Omental fat pad (tissue), 4 donors: ENCODE results near the gene TBCB. TPM values are rescaled to one million over a fixed set of nuclear protein-coding genes. Genes with fewer than 3 reads are reported as not detected.

Experiments
- ATAC-seq: fragments of 150-250 bp; one replicate; pipeline ENCODE4 v1.9.1; 2016; ENCODE audit warnings: mild to moderate bottlenecking, moderate library complexity; ENCODE audit not compliant: low FRiP score
- DNase-seq: peaks from one replicate; pipeline ENCODE4 v3.0.0-alpha.2; 2019; ENCODE audit warnings: low spot score
- total RNA-seq, 4 donors: library from RNA; depleted of rRNA; stranded (reverse); fragments of >200 nt; gene quantifications; one replicate each; pipeline ENCODE4 v1.1.0, GENCODE V29; 2016
- TF ChIP-seq, protein P1 (sequence below), 3 donors: fragments of 450-650 bp; IDR thresholded peaks; one replicate each; pipeline ENCODE4 v1.5.1; 2016 to 2017; ENCODE audit warnings: antibody characterized with exemption in 3 of 3, mild to moderate bottlenecking in 3 of 3, moderate library complexity in 2 of 3

TBCB gene
- total RNA-seq, 4 donors from 2014 or later, result 86.9 to 126 (median 106) TPM

GRCh38 chr19:36081385-36081784 lies 33.9 kb upstream of the TBCB start:
- no peak for DNase-seq
- no peak for ATAC-seq
- TF ChIP-seq, protein P1, sequence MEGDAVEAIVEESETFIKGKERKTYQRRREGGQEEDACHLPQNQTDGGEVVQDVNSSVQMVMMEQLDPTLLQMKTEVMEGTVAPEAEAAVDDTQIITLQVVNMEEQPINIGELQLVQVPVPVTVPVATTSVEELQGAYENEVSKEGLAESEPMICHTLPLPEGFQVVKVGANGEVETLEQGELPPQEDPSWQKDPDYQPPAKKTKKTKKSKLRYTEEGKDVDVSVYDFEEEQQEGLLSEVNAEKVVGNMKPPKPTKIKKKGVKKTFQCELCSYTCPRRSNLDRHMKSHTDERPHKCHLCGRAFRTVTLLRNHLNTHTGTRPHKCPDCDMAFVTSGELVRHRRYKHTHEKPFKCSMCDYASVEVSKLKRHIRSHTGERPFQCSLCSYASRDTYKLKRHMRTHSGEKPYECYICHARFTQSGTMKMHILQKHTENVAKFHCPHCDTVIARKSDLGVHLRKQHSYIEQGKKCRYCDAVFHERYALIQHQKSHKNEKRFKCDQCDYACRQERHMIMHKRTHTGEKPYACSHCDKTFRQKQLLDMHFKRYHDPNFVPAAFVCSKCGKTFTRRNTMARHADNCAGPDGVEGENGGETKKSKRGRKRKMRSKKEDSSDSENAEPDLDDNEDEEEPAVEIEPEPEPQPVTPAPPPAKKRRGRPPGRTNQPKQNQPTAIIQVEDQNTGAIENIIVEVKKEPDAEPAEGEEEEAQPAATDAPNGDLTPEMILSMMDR (IDR thresholded peaks at IDR 0.05), result no peak

DNA sequence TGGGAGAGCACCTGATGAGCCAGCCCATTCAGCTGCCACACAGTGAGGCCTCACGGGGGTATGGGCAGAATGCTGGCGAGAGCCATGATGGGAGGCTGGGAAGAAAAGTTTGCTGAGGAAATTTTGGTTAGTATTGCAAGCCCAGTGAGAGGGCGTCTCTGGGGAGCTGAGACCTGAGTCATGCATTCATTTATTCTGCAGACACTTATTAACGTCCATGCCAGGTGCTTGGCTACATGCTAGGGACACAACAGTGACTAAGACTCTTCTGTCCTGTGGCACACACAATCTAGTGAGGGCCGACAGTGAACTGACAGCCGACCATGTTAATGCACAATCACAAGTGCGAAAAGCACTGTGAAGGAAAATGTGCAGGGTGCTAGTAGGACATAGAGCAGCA lies 33.4 kb upstream of the TBCB start:
- DNase-seq, result no peak
- TF ChIP-seq, protein P1 (IDR thresholded peaks at IDR 0.05), result no peak
- ATAC-seq, result no peak

- DNase-seq, result no peak
- no peak for ATAC-seq
- TF ChIP-seq, protein P1 (IDR thresholded peaks at IDR 0.05), result no peak
These were observed 32.4 kb upstream of the TBCB start for GRCh38 chr19:36082916-36083315.

GRCh38 chr19:36084231-36085009 lies 30.8 kb upstream of the TBCB start:
- TF ChIP-seq, protein P1 (IDR thresholded peaks at IDR 0.05), result no peak
- no peak for ATAC-seq
- DNase-seq, result no peak

DNA sequence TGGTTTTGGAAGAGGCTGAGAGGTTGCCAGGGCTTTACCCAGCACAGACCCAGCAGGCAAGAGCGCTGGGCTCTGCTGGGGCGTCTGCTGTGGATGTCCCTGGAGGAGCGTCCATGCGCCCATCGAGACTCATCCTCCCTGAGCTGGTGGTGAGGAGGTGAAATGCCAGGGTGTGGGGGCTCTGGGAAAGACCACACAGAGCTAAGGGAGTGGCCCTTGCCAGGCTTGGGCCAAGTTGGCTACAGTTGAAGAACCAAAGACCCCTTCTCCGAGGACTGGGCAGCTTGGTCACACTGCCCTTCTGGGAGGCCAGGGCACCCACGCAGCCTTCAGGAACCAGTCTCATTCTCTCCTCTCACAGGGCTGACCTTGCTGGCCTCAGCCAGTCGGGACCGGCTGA lies 28.9 kb upstream of the TBCB start:
- DNase-seq, result no peak
- TF ChIP-seq, protein P1 (IDR thresholded peaks at IDR 0.05), result no peak
- no peak for ATAC-seq

- no peak for DNase-seq
- no peak for ATAC-seq
- TF ChIP-seq, protein P1 (IDR thresholded peaks at IDR 0.05), result no peak
These were observed 25.4 kb upstream of the TBCB start for GRCh38 chr19:36089847-36090246.
